AG09309 (cell line): ENCODE data around the gene CDK17.
A peak's percentile ranks its signal among the peaks of the same experiment; 100 is the strongest.

Experiments
- DNase-seq: peaks from one replicate; pipeline ENCODE4 v3.0.0-alpha.2; 2010; ENCODE audit warnings: low read depth
- H3K4me3 ChIP-seq: 2 replicates; pipeline ENCODE4 v1.5.1; 2011; ENCODE audit warnings: mild to moderate bottlenecking, low read depth, low read length, moderate library complexity; ENCODE audit not compliant: control insufficient read depth
- CTCF ChIP-seq: IDR thresholded peaks from 2 replicates; pipeline ENCODE4 v1.5.1; 2011; ENCODE audit warnings: mild to moderate bottlenecking, low read depth, low read length, inconsistent platforms; ENCODE audit not compliant: insufficient read depth, control insufficient read depth; ENCODE audit errors: missing control alignments

The CDK17 gene

GRCh38 chr12:96234591-96235483 lies 165.4 kb downstream of the CDK17 start:
- no peak for TF ChIP-seq CTCF
- DNase-seq: no peak
- H3K4me3 ChIP-seq: no peak overlapping the region

- H3K4me3 ChIP-seq: no peak overlapping the region
- TF ChIP-seq CTCF: no peak
- DNase-seq: peak; percentile 96
These were observed 166.2 kb downstream of the CDK17 start for GRCh38 chr12:96233939-96234461.

- TF ChIP-seq CTCF: no peak
- DNase-seq: no peak
- no peak overlapping the region for H3K4me3 ChIP-seq
These were observed 167.1 kb downstream of the CDK17 start for GRCh38 chr12:96233168-96233567.

- H3K4me3 ChIP-seq: no peak overlapping the region
These were observed 169.6 kb downstream of the CDK17 start for GRCh38 chr12:96230646-96231045.

GRCh38 chr12:96228566-96229248 lies 171.5 kb downstream of the CDK17 start:
- no peak for TF ChIP-seq CTCF
- DNase-seq: no peak
- H3K4me3 ChIP-seq: no peak overlapping the region

More at GRCh38 chr12:96230646-96231045, 169.6 kb downstream of the CDK17 start:
- TF ChIP-seq CTCF: no peak
- no peak for DNase-seq
